HG03521 (cell line): ENCODE data around the gene MEGF8.
A peak's percentile ranks its signal among the peaks of the same experiment; 100 is the strongest.

ENCODE experiments used
- ATAC-seq: cut with Tn5 transposase; IDR thresholded peaks from one replicate; pipeline ENCODE4 v1.9.1; 2021; ENCODE audit warnings: mild to moderate bottlenecking, moderate library complexity; ENCODE audit not compliant: unreplicated experiment

Gene MEGF8

DNA sequence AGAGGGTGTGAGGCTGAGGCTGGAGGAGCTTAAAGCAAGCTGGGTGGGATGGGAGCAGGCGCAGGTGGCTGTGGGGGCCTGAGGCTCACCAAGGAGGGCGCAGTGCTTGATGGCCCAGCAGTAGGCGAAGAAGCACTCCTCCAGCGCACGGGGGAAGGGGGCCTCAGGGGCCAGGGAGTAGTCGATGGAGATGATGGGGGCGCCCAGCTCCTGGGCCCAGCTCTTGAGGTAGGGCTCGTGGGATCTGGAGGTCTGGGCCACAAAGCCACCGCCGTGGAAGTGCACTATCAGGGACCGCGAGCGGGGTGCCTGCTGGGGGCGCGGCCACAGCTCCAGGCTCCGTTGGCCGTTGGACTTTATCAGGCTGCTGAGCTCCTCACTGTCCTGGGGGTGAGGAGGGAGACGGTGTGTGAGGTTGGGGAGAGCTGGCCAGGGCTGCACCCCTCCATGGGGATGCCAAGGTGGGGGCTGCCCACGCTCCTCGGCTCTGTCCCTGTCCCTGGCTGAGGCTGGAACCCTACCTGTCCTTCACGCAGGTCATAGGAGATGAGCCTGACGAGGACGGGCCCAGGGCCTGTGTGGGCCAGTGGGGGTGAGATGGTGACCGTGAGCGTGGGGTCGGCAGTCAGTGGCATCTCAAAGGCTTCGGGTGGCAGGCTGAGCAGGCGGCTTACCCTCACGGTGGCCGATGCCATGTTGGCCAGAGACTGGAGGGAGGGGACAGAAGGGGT is 81.8 kb downstream of the MEGF8 start:
- no peak for ATAC-seq

DNA sequence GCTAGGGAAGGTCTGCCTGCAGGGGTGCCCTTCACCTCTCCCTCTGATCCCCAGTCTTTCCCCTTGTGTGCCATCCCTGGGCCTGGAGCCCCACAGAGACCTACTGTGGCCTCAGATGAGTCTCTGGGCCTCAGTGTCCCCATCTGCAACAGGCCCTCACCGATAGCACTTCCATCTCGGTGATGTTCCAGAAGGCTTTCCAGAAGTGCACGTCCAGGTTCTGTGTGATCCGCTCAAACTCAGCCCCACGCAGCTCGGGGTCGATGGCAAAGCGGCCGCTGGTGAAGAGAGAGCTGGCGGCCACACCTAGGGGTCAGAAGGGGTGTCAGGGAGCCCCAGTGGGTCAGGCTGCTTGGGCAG is 82.4 kb downstream of the MEGF8 start:
- ATAC-seq: no peak

DNA sequence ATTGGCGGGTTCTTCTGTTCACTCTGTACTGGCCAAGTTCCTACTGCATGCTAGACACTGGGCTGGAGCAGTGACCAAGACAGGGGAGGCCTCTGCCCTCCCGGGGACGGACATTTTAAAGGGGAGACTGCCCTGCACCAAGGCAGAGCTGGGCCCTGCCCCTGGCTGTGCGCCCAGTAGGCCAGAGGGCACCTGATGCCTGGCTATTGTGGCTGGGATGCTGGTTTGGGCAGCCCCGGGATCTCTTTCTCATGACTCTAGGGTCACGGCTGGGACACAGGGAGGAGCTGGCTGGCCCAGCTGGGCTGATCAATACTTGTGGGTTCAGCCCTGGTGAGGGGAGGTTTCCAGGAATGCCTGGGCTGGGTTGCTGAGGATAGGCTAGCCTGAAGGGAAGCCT is 84.0 kb downstream of the MEGF8 start:
- ATAC-seq: no peak

DNA sequence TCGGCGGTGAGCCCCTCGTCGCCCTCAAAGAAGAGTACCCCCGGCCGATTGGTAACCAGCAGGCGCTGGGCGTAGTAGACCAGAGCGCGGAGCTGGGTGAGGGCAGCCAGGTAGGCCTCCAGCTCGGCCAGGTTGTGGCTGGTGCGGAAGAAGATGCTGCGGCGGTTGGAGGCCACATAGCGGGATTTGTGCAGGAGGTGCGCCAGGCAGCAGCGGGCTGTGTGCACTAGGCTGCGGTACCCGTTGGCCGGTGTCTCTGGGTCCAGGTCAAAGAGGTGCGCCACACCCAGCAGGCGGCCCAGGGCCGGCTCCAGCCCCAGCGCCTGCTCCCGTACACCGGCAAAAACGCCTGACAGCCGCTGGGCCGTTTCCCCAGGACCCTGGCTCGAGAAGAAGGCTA is 84.9 kb downstream of the MEGF8 start:
- no peak for ATAC-seq

DNA sequence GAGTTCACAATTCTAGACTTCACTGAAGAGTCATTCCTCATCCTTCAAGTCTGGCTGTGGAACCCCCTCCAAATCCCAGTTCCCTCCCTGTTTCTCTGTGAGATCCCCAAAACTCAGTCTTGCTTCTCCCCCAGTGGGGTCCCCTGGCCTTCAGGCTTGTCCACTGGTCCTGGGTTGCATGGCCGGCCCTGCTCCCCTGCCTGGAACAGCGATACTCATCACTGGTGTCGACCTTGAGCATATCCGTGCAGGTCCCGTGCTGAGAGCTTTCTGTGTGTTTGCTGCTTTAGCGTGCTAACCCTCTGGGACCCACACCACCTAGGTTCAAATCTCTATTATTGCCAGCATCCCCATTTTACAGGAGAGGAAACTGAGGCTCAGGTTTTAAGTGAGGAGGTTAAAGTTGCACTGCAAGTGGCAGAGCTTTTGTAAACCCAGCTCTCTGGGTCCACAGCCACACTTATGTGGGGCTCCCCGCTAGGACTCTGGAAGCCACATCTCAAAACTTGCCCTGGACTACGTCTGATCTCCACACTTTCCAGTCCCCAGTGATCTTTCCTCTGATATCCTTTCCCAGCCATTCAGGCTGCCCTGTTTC is 86.2 kb downstream of the MEGF8 start:
- no peak for ATAC-seq

DNA sequence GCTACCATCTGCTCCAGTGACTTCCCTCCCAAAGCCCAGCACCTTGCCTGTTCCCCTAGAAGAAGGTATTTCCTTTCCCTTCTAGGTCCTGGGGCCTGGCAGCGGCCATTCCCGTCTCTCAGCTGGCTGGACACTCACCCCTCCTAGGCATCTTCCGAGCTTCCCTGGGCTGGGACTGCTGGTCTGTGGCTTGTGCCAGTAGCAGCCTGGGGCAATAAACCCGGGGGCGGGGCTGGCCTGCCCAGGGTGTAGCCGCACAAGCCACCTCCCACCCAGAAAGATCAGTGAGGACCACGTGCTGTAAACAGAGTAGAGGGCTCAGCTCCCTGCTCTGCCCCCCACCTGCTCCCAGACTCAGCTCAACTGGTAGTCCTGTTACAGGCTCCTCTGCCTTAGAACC is 86.8 kb downstream of the MEGF8 start:
- no peak for ATAC-seq

DNA sequence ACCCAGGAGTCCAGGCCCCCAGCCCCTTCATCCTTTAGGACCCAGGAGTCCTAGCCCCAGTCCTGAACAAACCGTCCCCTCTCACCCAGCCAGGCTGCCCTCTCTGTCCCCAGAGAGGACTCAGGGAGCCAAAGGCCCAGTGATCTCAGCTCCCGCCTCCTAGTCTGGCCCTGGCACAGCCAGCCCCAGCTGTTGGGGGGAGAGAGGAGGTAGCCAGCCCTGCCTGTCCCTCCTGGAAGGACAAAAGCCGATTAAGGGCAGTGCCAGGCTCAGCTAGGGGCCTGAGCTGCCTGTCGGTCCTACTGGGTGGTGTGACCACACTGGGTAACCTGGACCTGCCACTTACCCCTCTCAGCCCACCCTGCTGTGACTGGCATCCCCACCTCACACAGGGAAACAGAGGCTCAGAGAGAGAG is 87.2 kb downstream of the MEGF8 start:
- no peak for ATAC-seq

DNA sequence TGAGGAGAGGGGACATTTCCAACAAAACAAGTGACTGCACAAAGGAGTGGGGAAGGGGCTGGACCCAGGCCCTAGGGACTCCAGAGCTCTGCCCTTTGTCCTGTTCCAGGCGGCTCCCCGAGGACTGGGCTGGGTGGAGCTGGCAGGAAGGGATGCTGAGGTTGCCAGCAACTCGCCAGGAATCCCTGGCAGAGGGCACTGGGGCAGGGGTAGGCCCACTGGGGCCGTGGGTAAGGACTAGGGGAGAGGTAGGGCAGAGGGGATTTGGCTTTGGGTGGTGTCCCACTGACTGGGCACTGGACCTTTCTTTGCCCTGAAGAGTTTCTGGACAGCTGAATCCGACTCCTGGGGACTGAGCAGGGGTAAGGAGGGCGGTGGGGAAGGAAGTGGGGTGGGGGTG is 93.9 kb downstream of the MEGF8 start:
- ATAC-seq: no peak

DNA sequence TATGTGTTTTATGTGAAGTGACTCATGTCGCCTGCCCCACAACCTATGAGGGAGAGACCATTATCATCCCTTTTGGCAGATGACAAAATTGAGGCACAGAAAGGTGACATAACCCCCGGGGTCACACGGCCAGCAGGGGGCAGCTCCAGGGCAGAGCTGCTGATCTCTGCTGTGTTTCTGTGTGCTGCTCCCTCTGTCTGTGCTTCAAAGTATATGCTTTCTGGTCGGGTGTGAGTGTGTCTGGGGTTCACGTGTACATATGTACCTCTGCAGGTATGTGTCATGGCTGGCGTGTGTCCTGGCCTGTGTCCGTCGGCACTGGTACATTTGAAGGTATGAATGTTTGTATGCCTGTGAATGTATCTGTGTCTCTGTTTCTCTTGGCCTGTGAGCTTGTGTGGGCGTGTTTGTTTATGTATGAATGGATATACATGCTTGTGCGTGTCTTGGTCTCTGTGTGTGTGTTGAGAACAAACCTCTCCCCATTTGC is 94.7 kb downstream of the MEGF8 start:
- no peak for ATAC-seq

DNA sequence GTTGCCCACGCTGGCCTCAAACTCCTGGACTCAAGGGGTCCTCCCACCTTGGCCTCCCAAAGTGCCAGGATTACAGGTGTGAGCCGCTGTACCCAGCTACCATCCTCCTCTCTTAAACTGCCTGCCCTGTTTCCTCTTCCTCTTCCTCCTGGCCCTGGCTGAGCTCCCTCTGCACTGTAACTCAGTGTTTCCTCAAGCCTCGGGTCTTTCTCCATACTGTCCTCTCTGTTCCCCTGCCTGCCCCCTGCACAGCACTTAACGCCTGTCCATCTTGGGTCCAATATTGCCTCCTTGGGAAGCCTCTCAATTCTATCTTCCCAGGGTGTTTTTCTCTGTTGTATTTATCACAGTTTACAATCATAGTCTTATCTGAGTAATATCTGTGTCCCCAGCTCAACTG is 95.7 kb downstream of the MEGF8 start:
- ATAC-seq: no peak

DNA sequence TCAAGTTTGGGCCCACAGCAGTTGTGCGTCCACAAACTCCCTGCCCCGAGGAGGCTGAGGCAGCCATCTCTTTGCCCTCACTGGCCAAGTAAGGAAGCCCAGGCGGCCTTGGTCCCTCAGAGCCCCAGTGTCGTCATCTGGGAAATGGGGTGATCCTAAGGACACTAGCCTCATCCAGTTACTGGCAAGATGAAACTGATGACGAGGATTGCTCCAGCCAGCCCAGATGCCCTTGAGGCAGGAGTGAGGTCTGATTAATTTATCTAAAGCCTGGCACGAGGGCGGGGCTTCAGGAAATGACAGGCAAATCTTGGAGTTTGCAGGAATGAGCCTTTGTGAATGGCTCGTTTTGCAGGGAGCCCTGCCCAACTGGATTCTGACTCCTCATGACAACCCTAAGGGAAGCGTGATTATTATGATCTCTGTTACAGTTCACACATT is 96.2 kb downstream of the MEGF8 start:
- no peak for ATAC-seq

DNA sequence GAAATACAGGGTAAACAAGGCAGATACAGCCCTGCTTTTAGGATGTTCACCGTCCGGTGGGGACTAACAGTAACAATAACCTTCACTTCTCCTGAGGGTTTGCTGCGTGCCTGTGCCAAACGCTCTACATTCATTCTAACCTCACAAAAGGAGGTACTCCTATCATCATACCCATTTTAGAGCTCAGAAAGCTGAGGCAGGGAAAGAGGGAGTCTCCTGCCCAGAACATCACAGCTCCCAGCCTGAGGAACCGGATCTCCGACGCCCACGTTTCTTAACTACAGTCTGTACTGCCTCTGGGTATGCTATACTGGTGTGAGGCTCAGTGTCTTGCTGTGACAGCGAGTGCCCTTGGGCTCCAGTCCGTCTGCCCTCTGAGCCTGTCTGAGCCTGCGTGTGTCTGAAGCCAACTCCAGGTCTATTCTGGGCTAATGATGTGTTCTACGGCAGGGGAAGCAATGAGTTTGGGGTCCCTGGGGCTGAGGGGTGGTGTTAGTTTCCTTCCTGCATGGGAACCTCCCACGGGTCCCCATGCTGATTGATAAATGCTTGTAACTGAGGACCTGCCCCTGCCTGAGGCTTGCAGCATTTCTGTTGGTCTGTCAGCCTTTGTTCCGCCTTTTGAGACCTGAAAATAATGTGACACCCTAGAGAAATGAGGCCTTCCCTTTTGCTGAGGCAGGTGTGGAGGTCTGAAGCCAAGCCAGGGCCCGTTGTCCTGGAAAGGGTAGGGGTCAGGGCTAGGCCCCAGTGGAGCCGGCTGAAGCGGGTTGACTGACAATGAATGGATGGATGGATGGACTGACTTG is 96.9 kb downstream of the MEGF8 start:
- no peak for ATAC-seq

DNA sequence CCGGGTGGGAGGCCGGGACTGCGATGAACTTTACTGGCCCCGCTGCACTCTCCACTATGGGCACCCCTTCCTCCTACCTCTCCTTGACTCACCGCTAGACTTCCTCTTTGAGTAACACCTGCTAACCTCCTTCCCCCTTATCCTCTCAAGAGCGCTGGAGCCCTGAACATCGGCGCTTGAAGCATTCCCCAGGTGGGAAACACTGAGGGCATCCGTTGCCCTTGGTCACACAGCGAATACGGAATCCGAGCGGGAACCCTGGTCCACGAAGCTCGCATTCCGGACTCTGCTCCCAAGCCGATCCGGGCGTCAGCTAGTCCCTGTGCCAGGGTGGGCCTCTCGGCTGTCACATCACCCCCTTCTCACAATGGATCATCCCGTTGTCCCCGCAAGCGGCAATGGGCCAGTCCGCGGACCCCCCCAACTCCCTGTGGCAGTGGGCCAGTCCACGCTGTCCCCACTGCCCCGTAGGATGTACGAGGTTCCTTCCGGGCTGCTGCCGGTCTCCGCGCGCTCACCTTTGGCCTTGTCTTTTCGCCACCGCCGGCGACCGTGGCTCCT is 97.5 kb downstream of the MEGF8 start:
- ATAC-seq: peak; percentile 35

DNA sequence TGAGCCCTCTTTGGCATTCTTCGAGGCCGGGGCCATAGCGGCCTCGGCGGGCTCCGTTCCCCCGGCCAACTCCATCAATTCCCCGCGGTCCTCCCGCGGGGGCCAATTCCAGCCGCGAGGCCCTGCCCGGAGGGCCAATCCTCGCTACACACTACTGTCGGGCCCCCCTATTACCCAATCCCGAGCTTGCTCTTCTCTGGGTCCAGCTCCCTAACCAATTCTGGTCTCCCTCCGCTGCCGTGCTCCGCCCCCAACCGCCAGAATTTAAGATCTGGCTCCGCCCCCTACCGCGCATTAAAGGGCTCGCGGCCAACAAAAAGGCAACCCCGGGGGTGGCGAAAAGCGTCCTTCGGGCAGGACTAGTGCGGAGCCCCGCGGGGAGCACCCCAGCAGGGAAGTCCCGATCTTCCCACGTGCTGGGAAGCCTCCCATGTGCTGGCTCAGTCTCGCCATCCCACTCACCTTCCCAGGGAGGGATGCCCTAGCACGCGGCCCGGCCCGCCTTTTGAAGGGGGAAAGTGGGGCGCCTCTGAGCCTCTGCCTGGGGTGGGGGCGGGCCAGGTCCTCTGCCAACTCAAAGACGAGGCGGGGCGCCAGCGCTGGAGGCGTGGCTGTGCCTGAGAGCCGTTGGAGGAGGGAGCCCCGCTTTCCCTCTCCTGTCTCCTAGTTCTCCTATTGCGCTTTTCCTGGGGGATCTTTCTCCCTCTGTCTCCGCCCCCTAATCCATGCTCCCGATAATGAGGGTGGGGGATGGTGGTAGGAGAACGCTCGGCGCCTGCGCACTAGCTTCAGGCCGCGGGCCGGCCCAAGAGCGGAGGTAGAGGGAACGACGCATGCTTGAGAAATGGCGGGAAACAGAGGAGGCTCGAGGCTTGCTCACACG is 98.3 kb downstream of the MEGF8 start:
- peak; percentile 89 for ATAC-seq

DNA sequence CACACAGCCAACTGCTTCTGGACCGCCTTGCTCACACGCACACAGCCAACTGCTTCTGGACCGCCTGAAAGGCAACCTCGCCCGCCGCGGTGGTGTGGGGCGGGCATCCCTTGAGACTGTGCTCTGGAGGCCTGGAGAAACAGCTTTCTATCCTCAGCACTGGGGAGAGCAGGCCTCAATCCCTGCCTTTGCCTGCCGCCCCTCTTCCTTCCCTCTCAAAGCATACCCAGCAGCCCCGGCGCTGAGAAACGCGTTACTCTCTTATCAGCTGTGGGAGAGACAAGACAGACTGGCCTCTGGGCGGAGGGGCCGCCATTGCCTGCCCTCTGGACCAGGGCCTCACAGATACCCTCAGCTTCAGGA is 98.9 kb downstream of the MEGF8 start:
- ATAC-seq: no peak

DNA sequence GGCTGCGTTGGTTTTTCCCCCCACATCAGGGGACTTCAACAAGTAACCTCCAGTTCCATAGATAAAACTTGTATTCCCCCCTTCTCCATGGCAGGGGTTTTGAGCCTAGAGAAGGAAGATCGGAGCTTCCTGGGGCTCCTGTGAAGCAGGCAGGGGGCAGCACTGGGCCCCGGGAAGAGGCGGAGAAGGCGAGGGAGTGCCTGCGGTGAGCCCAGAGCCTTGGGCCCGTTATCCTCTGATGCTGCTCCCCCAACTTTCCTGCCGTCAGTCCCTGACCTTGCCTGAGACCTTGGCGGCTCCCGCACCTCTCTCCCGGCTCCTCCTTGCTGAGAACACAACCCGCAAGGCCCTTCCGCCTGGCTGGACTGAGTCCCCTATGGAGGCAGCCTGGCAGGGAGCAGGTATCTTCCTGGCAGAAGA is 99.3 kb downstream of the MEGF8 start:
- no peak for ATAC-seq

DNA sequence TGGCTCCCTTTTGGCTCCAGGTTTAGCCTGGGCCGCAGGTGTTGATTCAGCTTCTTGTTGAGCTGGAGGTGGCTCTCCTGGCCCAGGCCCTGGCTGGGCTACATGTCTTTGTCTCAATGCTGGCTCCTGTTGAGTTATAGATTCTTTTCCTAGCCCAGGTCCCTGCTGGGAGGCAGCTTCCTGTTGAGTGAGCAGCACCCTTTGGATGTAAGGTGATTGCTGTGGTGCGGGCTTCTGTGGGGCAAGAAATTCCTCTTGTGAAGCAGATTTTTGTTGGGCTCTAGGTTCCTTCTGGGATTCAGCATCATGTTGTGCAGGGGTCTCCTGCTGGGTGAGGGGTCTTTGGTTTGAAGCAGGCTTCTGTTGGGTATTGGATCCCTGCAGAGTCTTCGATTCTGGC is 101.2 kb downstream of the MEGF8 start:
- ATAC-seq: no peak

DNA sequence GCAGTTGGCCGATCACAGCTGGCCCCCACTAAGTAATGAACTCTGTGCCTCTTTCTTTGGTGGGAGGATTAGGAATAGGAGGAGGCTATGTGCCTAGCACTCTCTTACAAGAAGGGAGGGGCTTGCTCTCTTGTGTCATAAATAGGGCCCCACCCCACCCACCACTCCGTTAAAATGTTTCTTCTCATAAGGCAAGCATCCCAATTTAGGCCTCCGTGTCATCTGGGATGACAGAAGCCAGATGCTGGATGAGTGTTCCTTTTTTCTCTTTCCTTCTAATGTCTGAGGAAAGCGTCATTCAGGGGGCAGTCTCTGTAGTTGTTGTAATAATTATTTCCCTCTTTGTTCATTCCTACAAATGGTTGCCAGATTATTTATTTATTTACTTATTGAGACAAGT is 101.9 kb downstream of the MEGF8 start, which contains the start of gene LIPE:
Gene LIPE, minus strand, starts transcription at position 76 of the 400 bp plus-strand sequence. CDS start 239 bp downstream, outside the sequence.
- no peak for ATAC-seq
